Measurements from ENCODE around the gene MPST. TPM values are rescaled to one million over a fixed set of nuclear protein-coding genes. Genes with fewer than 3 reads are reported as not detected.

Gene MPST
- total RNA-seq, 1 experiment from 2014 or later = 73.0 TPM

- Mint-ChIP-seq H3K27me3 (ENCODE audit: unreplicated experiment) (no peaks in the 10 kb centered on the region), H3K4me3 (ENCODE audit: low read depth, unreplicated experiment) (peak overlapping the region; percentile 95)
- no TSS peak for BruUV-seq (replicated peaks)
These were observed 1.5 kb downstream of the MPST start for GRCh38 chr22:37021041-37021440.

GRCh38 chr22:37021710-37022482 lies 2.4 kb downstream of the MPST start:
- Mint-ChIP-seq H3K9me3 (ENCODE audit: low read depth, unreplicated experiment) (no peaks in the 10 kb centered on the region), H3K4me3 (ENCODE audit: low read depth, unreplicated experiment) (peak overlapping the region; percentile 49), H3K27ac (ENCODE audit: unreplicated experiment) (peak overlapping the region; percentile 50), H3K4me1 (ENCODE audit: low read depth, unreplicated experiment) (peaks cover 34% of the 10 kb centered on the region), H3K36me3 (ENCODE audit: insufficient read depth, unreplicated experiment) (peaks cover 73% of the 10 kb centered on the region), H3K27me3 (ENCODE audit: unreplicated experiment) (no peaks in the 10 kb centered on the region)
- CTCF ChIA-PET = interaction anchor here (0.6 to 2.7 kb wide), 4 partner anchors 8 to 28 kb away, joined by 3 to 12 read pairs (median 4); no protein-coding TSS in a partner anchor
- DNase-seq = peak; percentile 43
- no TSS peak for BruUV-seq (replicated peaks)
- TF ChIP-seq CTCF (IDR thresholded peaks at IDR 0.05; ENCODE audit: unreplicated experiment) = peak; percentile 79
- intact Hi-C loops (cut with micrococcal nuclease; ENCODE audit: unreplicated experiment) = no loop called here

More at GRCh38 chr22:37021041-37021440, 1.5 kb downstream of the MPST start:
- Mint-ChIP-seq H3K4me1 (ENCODE audit: low read depth, unreplicated experiment) (peaks cover 40% of the 10 kb centered on the region), H3K36me3 (ENCODE audit: insufficient read depth, unreplicated experiment) (peaks cover 73% of the 10 kb centered on the region), H3K27ac (ENCODE audit: unreplicated experiment) (no peak overlapping the region), H3K9me3 (ENCODE audit: low read depth, unreplicated experiment) (no peaks in the 10 kb centered on the region)
- no peak for DNase-seq
- CTCF ChIA-PET = interaction anchor here (1.1 to 2.7 kb wide), 3 partner anchors 11 to 165 kb away, joined by 3 to 12 read pairs (median 3); no protein-coding TSS in a partner anchor
- TF ChIP-seq CTCF (IDR thresholded peaks at IDR 0.05; ENCODE audit: unreplicated experiment) = no peak
- intact Hi-C loops (cut with micrococcal nuclease; ENCODE audit: unreplicated experiment) = no loop called here

GRCh38 chr22:37022483-37023337 lies 3.2 kb downstream of the MPST start:
- Mint-ChIP-seq H3K4me3 (ENCODE audit: low read depth, unreplicated experiment) (peak overlapping the region; percentile 49), H3K27me3 (ENCODE audit: unreplicated experiment) (no peaks in the 10 kb centered on the region)

More at GRCh38 chr22:37022483-37023337, 3.2 kb downstream of the MPST start:
- peaks cover 74% of the 10 kb centered on the region for H3K36me3 Mint-ChIP-seq (ENCODE audit: insufficient read depth, unreplicated experiment)
- no peaks in the 10 kb centered on the region for H3K9me3 Mint-ChIP-seq (ENCODE audit: low read depth, unreplicated experiment)
- no peak for TF ChIP-seq CTCF (IDR thresholded peaks at IDR 0.05; ENCODE audit: unreplicated experiment)
- intact Hi-C loops (cut with micrococcal nuclease; ENCODE audit: unreplicated experiment) = no loop called here
- peak overlapping the region; percentile 50 for H3K27ac Mint-ChIP-seq (ENCODE audit: unreplicated experiment)
- peaks cover 26% of the 10 kb centered on the region for H3K4me1 Mint-ChIP-seq (ENCODE audit: low read depth, unreplicated experiment)
- CTCF ChIA-PET = interaction anchor here (0.6 to 2.7 kb wide), 4 partner anchors 8 to 29 kb away, joined by 3 to 12 read pairs (median 4); no protein-coding TSS in a partner anchor
- no TSS peak for BruUV-seq (replicated peaks)
- DNase-seq = no peak
